H1 (cell line): ENCODE data around the gene NCOA5. TPM values are rescaled to one million over a fixed set of nuclear protein-coding genes. Genes with fewer than 3 reads are reported as not detected.

Experiments used
- CTCF ChIA-PET: fragments of 300-600 bp; sonication (Branson Sonifier 250); formaldehyde crosslinking; loops from one replicate; lab custom pipeline; 2021; ENCODE audit not compliant: partially characterized antibody; lab: Charles Lee
- POLR2A ChIA-PET: fragments of 300-600 bp; sonication (Branson Sonifier 250); formaldehyde crosslinking; loops from one replicate; lab custom pipeline; 2021; ENCODE audit warnings: inconsistent platforms; ENCODE audit not compliant: partially characterized antibody; lab: Charles Lee
- DNase-seq, 2 experiments: peaks; one replicate each; pipeline versions ENCODE4 v3.0.0 to v3.0.0-alpha.2; 2010 to 2022; ENCODE audit warnings: low spot score in 2 of 2, low read depth in 1 of 2, mixed read lengths in 1 of 2
- FAIRE-seq: peaks from 2 replicates; lab custom pipeline; 2011; peaks lifted over from hg19 to GRCh38; lab: Jason Lieb, UNC
- H2AFZ ChIP-seq: 2 replicates; pipeline ENCODE4 v1.8.1; 2012; ENCODE audit warnings: low read length, inconsistent platforms
- H2AK5ac ChIP-seq: 2 replicates; pipeline ENCODE4 v1.6.1; 2013; ENCODE audit warnings: low read depth, low read length
- H2BK120ac ChIP-seq: replicated peaks from 2 replicates; pipeline ENCODE3; 2013; ENCODE audit warnings: low read depth, low read length, inconsistent platforms
- H2BK12ac ChIP-seq: 2 replicates; pipeline ENCODE4 v1.6.1; 2013; ENCODE audit warnings: low read depth, low read length
- H2BK15ac ChIP-seq: 2 replicates; pipeline ENCODE4 v1.6.1; 2013; ENCODE audit warnings: low read length
- H2BK20ac ChIP-seq: 2 replicates; pipeline ENCODE4 v1.6.1; 2013; ENCODE audit warnings: low read length
- H2BK5ac ChIP-seq: 2 replicates; pipeline ENCODE4 v1.6.1; 2013; ENCODE audit warnings: low read depth, low read length
- H3K14ac ChIP-seq: 2 replicates; pipeline ENCODE4 v1.6.1; 2013; ENCODE audit warnings: inconsistent platforms; ENCODE audit not compliant: insufficient read length
- H3K18ac ChIP-seq: 2 replicates; pipeline ENCODE4 v1.6.1; 2013; ENCODE audit warnings: low read length; ENCODE audit errors: extremely low read depth
- H3K23ac ChIP-seq: 2 replicates; pipeline ENCODE4 v1.6.1; 2013; ENCODE audit warnings: inconsistent platforms; ENCODE audit not compliant: insufficient read length
- H3K23me2 ChIP-seq: 2 replicates; pipeline ENCODE4 v1.6.1; 2013; ENCODE audit warnings: low read depth, low read length
- H3K27ac ChIP-seq: 2 replicates; pipeline ENCODE4 v1.6.1; 2011; ENCODE audit warnings: low read depth, low read length, inconsistent platforms
- H3K27me3 ChIP-seq, 4 experiments: replicated peaks in 1 of 4; 1 replicate in 1 of 4; 2 replicates in 3 of 4; pipeline versions ENCODE4 v1.6.1 to v1.8.1; 2011 to 2013; ENCODE audit warnings: low read length in 3 of 4, mild to moderate bottlenecking in 3 of 4, inconsistent platforms in 2 of 4, mixed read lengths in 2 of 4, moderate library complexity in 1 of 4; ENCODE audit not compliant: control insufficient read depth in 3 of 4, insufficient read depth in 3 of 4; ENCODE audit errors: extremely low read depth in 1 of 4
- H3K36me3 ChIP-seq, 4 experiments: 2 replicates each; pipeline versions ENCODE4 v1.6.1 to v1.8.1; 2011 to 2013; ENCODE audit warnings: mild to moderate bottlenecking in 4 of 4, low read length in 3 of 4, moderate library complexity in 2 of 4, control low read depth in 1 of 4, inconsistent platforms in 1 of 4; ENCODE audit not compliant: insufficient read depth in 4 of 4, control insufficient read depth in 2 of 4
- H3K4ac ChIP-seq: replicated peaks from 2 replicates; pipeline ENCODE3; 2013; ENCODE audit warnings: low read length, low read depth, mixed read lengths, inconsistent platforms; ENCODE audit not compliant: insufficient read length
- H3K4me1 ChIP-seq, 4 experiments: replicated peaks in 1 of 4; 1 replicate in 1 of 4; 2 replicates in 3 of 4; pipeline versions ENCODE4 v1.6.1 to v1.8.1; 2011 to 2013; ENCODE audit warnings: low read length in 3 of 4, inconsistent platforms in 2 of 4, mixed read lengths in 1 of 4; ENCODE audit not compliant: insufficient read depth in 4 of 4, control insufficient read depth in 3 of 4
- H3K4me2 ChIP-seq, 2 experiments: 2 replicates each; pipeline versions ENCODE4 v1.6.1 to v1.8.1; 2011 to 2013; ENCODE audit warnings: low read depth in 2 of 2, low read length in 2 of 2, control low read depth in 1 of 2, inconsistent platforms in 1 of 2, mild to moderate bottlenecking in 1 of 2; ENCODE audit not compliant: insufficient read depth in 1 of 2
- H3K4me3 ChIP-seq, 4 experiments: fragments of 200-600, 300-600 bp in 1 of 4; sonication (generic), shearing (Covaris generic), sonication (Bioruptor Twin) in 1 of 4; 2 replicates each; pipeline versions ENCODE4 v1.5.1 to v1.8.1; 2011 to 2016; ENCODE audit warnings: low read length in 4 of 4, low read depth in 3 of 4, control low read depth in 2 of 4, inconsistent platforms in 2 of 4, mild to moderate bottlenecking in 2 of 4, mixed read lengths in 1 of 4, moderate library complexity in 1 of 4; ENCODE audit not compliant: insufficient read depth in 2 of 4; ENCODE audit errors: extremely low read depth in 1 of 4
- H3K56ac ChIP-seq: replicated peaks from 2 replicates; pipeline ENCODE3; 2013; ENCODE audit warnings: low read depth, mild to moderate bottlenecking, mixed read lengths, low read length, inconsistent platforms; ENCODE audit not compliant: insufficient read length
- H3K79me1 ChIP-seq: 2 replicates; pipeline ENCODE4 v1.6.1; 2013; ENCODE audit warnings: low read depth, low read length, control low read depth
- H3K79me2 ChIP-seq, 2 experiments: 2 replicates each; pipeline versions ENCODE4 v1.6.1 to v1.8.1; 2012 to 2013; ENCODE audit warnings: low read length in 2 of 2, mild to moderate bottlenecking in 2 of 2, inconsistent platforms in 1 of 2; ENCODE audit not compliant: insufficient read depth in 2 of 2, control insufficient read depth in 1 of 2
- H3K9ac ChIP-seq, 4 experiments: replicated peaks in 1 of 4; 1 replicate in 1 of 4; 2 replicates in 3 of 4; pipeline versions ENCODE4 v1.6.1 to v1.8.1; 2011 to 2013; ENCODE audit warnings: low read depth in 3 of 4, low read length in 3 of 4, control low read depth in 2 of 4, mild to moderate bottlenecking in 2 of 4, moderate library complexity in 2 of 4, inconsistent platforms in 1 of 4; ENCODE audit errors: extremely low read depth in 1 of 4
- H3K9me3 ChIP-seq, 2 experiments: 2 replicates each; pipeline versions ENCODE4 v1.6.1 to v1.8.1; 2012 to 2013; ENCODE audit warnings: mild to moderate bottlenecking in 2 of 2, moderate library complexity in 2 of 2, control low read depth in 1 of 2, inconsistent platforms in 1 of 2, low read depth in 1 of 2, low read length in 1 of 2, mixed read lengths in 1 of 2; ENCODE audit not compliant: insufficient read depth in 2 of 2
- H4K20me1 ChIP-seq, 2 experiments: replicated peaks in 1 of 2; 2 replicates each; pipeline versions ENCODE3 to v1.8.1; 2011 to 2013; ENCODE audit warnings: inconsistent platforms in 2 of 2, low read length in 2 of 2, mild to moderate bottlenecking in 1 of 2; ENCODE audit not compliant: insufficient read depth in 2 of 2, control insufficient read depth in 1 of 2
- H4K5ac ChIP-seq: 2 replicates; pipeline ENCODE4 v1.6.1; 2013; ENCODE audit warnings: low read length, low read depth, mixed read lengths, inconsistent platforms; ENCODE audit not compliant: insufficient read length
- H4K8ac ChIP-seq: 2 replicates; pipeline ENCODE4 v1.8.0; 2013; ENCODE audit warnings: mild to moderate bottlenecking, moderate library complexity, low read length, inconsistent platforms; ENCODE audit not compliant: insufficient read depth; ENCODE audit errors: extremely low read depth
- H4K91ac ChIP-seq: replicated peaks from 2 replicates; pipeline ENCODE3; 2013; ENCODE audit warnings: low read length, mixed read lengths, inconsistent platforms; ENCODE audit not compliant: insufficient read length
- CBX8 ChIP-seq: fragments of 300-800, 300-1000 bp; sonication (generic); IDR thresholded peaks from 2 replicates; pipeline ENCODE4 v1.7.1; 2016; ENCODE audit warnings: low read depth, low read length, borderline replicate concordance
- CEBPB ChIP-seq: IDR thresholded peaks from 2 replicates; pipeline ENCODE4 v1.6.1; 2012; ENCODE audit warnings: low read depth, low read length
- EGR1 ChIP-seq: IDR thresholded peaks from 2 replicates; pipeline ENCODE4 v1.6.1; 2011; ENCODE audit warnings: low read depth, low read length, borderline replicate concordance
- HDAC2 ChIP-seq, 2 experiments: fragments of 300-600 bp in 1 of 2; sonication (generic) in 1 of 2; IDR thresholded peaks; 2 replicates each; pipeline ENCODE4 v1.6.1; 2011 to 2012; ENCODE audit warnings: low read depth in 2 of 2, low read length in 2 of 2, mild to moderate bottlenecking in 2 of 2, moderate library complexity in 2 of 2, borderline replicate concordance in 1 of 2, inconsistent platforms in 1 of 2
- HDAC6 ChIP-seq: IDR thresholded peaks from one replicate; pipeline ENCODE4 v1.7.1; 2012; ENCODE audit warnings: low read depth, mild to moderate bottlenecking, inconsistent platforms, low read length, moderate library complexity
- MAX ChIP-seq: IDR thresholded peaks from 2 replicates; pipeline ENCODE4 v1.6.1; 2012; ENCODE audit warnings: inconsistent platforms
- PHF8 ChIP-seq: fragments of 200-600 bp; sonication (generic); conservative IDR thresholded peaks from 2 replicates; pipeline ENCODE4 v1.7.1; 2012; ENCODE audit warnings: low read depth, mild to moderate bottlenecking, inconsistent platforms, low read length, moderate library complexity
- RXRA ChIP-seq: IDR thresholded peaks from 2 replicates; pipeline ENCODE4 v1.6.1; 2011; ENCODE audit warnings: low read depth, mild to moderate bottlenecking, low read length, moderate library complexity; ENCODE audit not compliant: insufficient read depth
- SP2 ChIP-seq: IDR thresholded peaks from 2 replicates; pipeline ENCODE4 v1.6.1; 2012; ENCODE audit warnings: mild to moderate bottlenecking, low read length, inconsistent platforms
- TBP ChIP-seq: IDR thresholded peaks from 2 replicates; pipeline ENCODE4 v1.6.1; 2011; ENCODE audit warnings: low read depth, low read length, improper control_type of control experiment
- WGBS, 2 experiments: shearing (Covaris generic) in 1 of 2; methylation state at CpG; one replicate each; pipeline versions ENCODE4 v1.1.6 to v1.1.7; 2013 to 2015; ENCODE audit warnings: low lambda C conversion rate in 2 of 2, mixed read lengths in 2 of 2, inconsistent platforms in 1 of 2, low coverage in 1 of 2, missing lambda C conversion rate in 1 of 2; ENCODE audit not compliant: insufficient replicate concordance in 2 of 2, insufficient coverage in 1 of 2, insufficient read length in 1 of 2; ENCODE audit errors: extremely low coverage in 1 of 2, missing lambda C conversion rate in 1 of 2; 5-methylcytosine and 5-hydroxymethylcytosine counted together
- polyA plus RNA-seq, 7 experiments: library from polyadenylated mRNA; depleted of rRNA in 3 of 7; stranded (reverse) in 5 of 7; unstranded in 2 of 7; fragments of >200 nt in 5 of 7; fragments of 200-250 nt in 2 of 7; gene quantifications; 1 replicate in 5 of 7; 2 replicates in 1 of 7; 4 replicates in 1 of 7; pipeline versions ENCODE4 v1.2.1 to v1.2.3, GENCODE V29; 2011 to 2013; ENCODE audit warnings: missing spikeins in 2 of 7, mixed read lengths in 2 of 7
- total RNA-seq: library from RNA; stranded (reverse); fragmentation: NEBNext Ultra II Directional; extraction: Animal tissue kit (Norgen Biotek cat#: 25700); gene quantifications from 2 replicates; pipeline ENCODE4 v1.2.1, GENCODE V29; 2021
- TF ChIP-seq, protein P1 (sequence below), 3 experiments: IDR thresholded peaks; 1 replicate in 2 of 3; 2 replicates in 1 of 3; pipeline versions ENCODE4 v1.5.1 to v1.6.1; 2011; ENCODE audit warnings: low read length in 3 of 3, mild to moderate bottlenecking in 3 of 3, inconsistent platforms in 2 of 3, low read depth in 1 of 3, moderate library complexity in 1 of 3; ENCODE audit not compliant: insufficient read depth in 1 of 3; ENCODE audit errors: control extremely low read depth in 1 of 3

NCOA5 gene
- total and polyA plus RNA-seq, 2 of the 8 experiments (the other 6 are each of a cell fraction or from before 2014, with no cell fraction given): 20.4 to 29.0 TPM

DNA sequence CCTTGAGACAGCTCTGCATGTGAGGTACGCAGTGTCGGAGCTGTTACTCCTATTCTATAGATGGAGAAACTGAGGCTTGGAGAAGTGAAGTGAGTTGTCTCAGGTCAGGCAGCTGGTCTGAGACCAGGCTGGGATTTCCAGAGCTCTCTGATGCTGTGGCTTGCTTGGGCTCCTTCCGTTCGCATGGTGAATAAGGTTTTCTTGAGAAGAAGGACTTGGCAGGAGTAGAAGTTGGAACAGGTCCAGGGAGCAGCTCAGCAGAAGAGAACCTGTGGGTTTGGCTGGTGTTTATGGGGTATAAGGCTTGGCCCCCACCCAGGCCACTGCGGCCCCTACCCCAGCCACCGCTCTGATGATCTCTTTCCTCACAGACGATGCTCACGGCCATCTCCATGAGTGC, 53.4 kb downstream of the NCOA5 start:
- H3K36me3 ChIP-seq: no peaks in the 10 kb centered on the region
- no peak overlapping the region for H2BK120ac ChIP-seq
- H3K79me1 ChIP-seq: no peaks in the 10 kb centered on the region
- H3K4ac ChIP-seq: no peak overlapping the region
- no peak overlapping the region for H3K9ac ChIP-seq
- DNase-seq: no peak
- H3K23ac ChIP-seq: no peak overlapping the region
- no peaks in the 10 kb centered on the region for H3K79me2 ChIP-seq
- H4K8ac ChIP-seq: no peak overlapping the region
- peaks cover 6 to 10% of the 10 kb centered on the region in 2 experiments for H4K20me1 ChIP-seq
- no peak overlapping the region for H2BK5ac ChIP-seq
- no peak overlapping the region for H4K5ac ChIP-seq
- ChIA-PET CTCF (interaction anchor here (1.1 to 1.6 kb wide), 3 partner anchors 14 to 22 kb away, joined by 4 to 6 read pairs (median 5); no protein-coding TSS in a partner anchor), POLR2A (no interaction called here)
- FAIRE-seq: no peak
- no peak overlapping the region for H3K56ac ChIP-seq
- no peak overlapping the region for H3K4me2 ChIP-seq
- H2BK20ac ChIP-seq: no peak overlapping the region
- H3K9me3 ChIP-seq: no peaks in the 10 kb centered on the region
- no peak overlapping the region for H4K91ac ChIP-seq
- no peak overlapping the region for H2AK5ac ChIP-seq
- H3K4me3 ChIP-seq: no peak overlapping the region
- WGBS, 2 experiments: 90% methylated on average over 8 of the region's 8 CpGs; no CpG with 5 or more reads in 1 of the 2 experiments
- H2AFZ ChIP-seq: no peak overlapping the region
- H3K4me1 ChIP-seq: peaks cover 0 to 8% (median 5%) of the 10 kb centered on the region in 4 experiments; a peak in 6 of 7 replicates
- H3K18ac ChIP-seq: no peak overlapping the region
- no peak overlapping the region for H2BK15ac ChIP-seq
- peaks cover 16 to 49% (median 40%) of the 10 kb centered on the region in 4 experiments for H3K27me3 ChIP-seq
- peaks cover 3% of the 10 kb centered on the region; the same call in 1 of the 2 replicates for H3K23me2 ChIP-seq
- H3K14ac ChIP-seq: no peak overlapping the region
- H3K27ac ChIP-seq: no peak overlapping the region
- H2BK12ac ChIP-seq: no peak overlapping the region
- TF ChIP-seq, protein P1, sequence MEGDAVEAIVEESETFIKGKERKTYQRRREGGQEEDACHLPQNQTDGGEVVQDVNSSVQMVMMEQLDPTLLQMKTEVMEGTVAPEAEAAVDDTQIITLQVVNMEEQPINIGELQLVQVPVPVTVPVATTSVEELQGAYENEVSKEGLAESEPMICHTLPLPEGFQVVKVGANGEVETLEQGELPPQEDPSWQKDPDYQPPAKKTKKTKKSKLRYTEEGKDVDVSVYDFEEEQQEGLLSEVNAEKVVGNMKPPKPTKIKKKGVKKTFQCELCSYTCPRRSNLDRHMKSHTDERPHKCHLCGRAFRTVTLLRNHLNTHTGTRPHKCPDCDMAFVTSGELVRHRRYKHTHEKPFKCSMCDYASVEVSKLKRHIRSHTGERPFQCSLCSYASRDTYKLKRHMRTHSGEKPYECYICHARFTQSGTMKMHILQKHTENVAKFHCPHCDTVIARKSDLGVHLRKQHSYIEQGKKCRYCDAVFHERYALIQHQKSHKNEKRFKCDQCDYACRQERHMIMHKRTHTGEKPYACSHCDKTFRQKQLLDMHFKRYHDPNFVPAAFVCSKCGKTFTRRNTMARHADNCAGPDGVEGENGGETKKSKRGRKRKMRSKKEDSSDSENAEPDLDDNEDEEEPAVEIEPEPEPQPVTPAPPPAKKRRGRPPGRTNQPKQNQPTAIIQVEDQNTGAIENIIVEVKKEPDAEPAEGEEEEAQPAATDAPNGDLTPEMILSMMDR (IDR thresholded peaks at IDR 0.05; ENCODE audit: control extremely low read depth in 1 of 3, insufficient read depth in 1 of 3, low read depth in 1 of 3, low read length in 3 of 3): no peak
- TF ChIP-seq CBX8 (no peak), EGR1 (no peak), SP2 (no peak), MAX (no peak), HDAC2 (IDR thresholded peaks at IDR 0.05; ENCODE audit: borderline replicate concordance in 1 of 2, low read depth in 2 of 2, low read length in 2 of 2) (no peak), PHF8 (no peak), TBP (no peak), CEBPB (no peak), HDAC6 (no peak), RXRA (no peak)
